GM18511 (cell line): ENCODE data around the gene QSOX1.
"Not testable (repeated sequence)": the region's sequence is repeated elsewhere in the genome, so short reads cannot be mapped to it uniquely, and the experiment has no call there.

Source experiments
- ATAC-seq: cut with Tn5 transposase; IDR thresholded peaks from one replicate; pipeline ENCODE4 v1.9.1; 2021; ENCODE audit warnings: mild to moderate bottlenecking, moderate library complexity; ENCODE audit not compliant: unreplicated experiment

QSOX1 gene, protein sequence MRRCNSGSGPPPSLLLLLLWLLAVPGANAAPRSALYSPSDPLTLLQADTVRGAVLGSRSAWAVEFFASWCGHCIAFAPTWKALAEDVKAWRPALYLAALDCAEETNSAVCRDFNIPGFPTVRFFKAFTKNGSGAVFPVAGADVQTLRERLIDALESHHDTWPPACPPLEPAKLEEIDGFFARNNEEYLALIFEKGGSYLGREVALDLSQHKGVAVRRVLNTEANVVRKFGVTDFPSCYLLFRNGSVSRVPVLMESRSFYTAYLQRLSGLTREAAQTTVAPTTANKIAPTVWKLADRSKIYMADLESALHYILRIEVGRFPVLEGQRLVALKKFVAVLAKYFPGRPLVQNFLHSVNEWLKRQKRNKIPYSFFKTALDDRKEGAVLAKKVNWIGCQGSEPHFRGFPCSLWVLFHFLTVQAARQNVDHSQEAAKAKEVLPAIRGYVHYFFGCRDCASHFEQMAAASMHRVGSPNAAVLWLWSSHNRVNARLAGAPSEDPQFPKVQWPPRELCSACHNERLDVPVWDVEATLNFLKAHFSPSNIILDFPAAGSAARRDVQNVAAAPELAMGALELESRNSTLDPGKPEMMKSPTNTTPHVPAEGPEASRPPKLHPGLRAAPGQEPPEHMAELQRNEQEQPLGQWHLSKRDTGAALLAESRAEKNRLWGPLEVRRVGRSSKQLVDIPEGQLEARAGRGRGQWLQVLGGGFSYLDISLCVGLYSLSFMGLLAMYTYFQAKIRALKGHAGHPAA

DNA sequence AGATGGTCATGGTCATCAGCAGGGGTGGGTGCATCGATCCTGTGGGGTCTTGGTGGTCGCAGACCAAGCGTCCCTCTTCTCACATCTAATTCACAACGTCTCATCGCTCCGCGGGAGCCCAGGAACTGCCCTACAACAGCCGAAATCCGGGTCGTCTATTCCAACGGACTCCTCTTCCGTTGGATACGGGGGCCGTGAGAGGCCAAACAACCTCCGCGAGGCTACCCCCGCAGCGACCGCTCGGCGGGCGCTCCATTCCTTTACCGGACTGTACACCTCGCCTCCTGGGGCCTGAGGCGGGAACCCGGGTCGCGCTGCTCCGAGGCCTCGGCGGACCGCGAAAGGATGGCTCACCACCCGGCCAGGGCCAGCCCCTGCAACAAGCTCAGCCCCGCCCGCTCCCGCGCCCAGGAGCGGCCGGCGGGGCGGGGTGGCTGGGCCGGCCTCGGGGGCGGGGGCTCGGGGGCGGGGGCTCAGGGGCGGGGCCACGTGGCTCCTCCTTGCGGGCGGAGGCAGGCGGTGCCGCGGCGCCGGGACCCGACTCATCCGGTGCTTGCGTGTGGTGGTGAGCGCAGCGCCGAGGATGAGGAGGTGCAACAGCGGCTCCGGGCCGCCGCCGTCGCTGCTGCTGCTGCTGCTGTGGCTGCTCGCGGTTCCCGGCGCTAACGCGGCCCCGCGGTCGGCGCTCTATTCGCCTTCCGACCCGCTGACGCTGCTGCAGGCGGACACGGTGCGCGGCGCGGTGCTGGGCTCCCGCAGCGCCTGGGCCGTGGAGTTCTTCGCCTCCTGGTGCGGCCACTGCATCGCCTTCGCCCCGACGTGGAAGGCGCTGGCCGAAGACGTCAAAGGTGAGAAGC lies at the start of gene QSOX1:
QSOX1 (plus strand) TSS at position 545 of the 857 bp plus-strand sequence; CDS start at position 584, 39 bp downstream.
- ATAC-seq, result peak; percentile 90

DNA sequence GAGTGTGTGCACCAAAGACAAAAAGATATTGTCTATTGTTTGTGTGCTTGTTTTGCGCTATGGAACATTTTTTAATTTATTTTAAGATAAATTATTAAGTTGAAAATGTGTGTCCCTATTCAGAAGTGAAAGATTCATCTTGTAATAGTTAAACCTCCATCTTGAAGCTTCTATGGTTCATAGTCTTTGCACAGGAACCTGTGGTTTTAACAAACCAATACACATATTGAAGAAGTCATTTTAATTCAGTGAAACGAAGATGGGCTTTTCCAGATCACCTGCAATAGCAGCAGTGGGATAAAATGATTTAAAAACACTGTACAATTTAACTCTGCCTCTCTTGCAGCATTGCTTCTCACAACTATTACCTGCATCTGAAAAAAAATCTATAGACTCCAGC lies 42.6 kb upstream of the QSOX1 start:
- ATAC-seq, result no peak

DNA sequence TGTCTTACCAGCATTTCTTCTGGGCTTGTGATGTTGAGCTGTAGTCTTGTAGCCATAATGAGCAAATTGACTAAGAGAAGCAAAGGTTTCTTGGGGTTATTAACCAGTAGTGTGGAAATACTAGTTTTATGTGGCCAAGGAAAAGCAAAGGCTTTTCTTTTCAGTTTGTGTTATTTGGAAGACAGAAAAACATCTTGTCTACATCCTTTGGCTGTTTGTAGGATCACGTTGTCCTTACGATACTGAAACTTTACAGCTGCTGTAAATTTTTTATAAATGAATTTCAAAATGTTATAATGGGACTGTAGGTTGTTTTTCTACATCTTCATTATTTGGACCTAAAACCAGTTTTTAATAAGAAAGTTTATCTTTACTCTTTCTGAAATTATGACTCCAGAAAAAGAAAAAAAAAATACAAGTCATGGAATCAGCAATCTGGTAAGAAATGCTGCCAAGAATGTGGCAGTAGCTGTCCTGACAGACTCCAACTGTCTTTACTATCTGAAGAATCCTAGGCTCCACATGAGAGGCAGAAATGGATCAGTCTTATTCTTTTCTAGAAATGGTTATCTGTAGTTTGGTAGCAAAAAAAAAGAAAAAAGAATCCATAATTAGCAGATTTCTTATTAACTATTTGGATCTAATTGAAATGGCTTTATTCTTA lies 41.6 kb upstream of the QSOX1 start:
- ATAC-seq, result no peak

DNA sequence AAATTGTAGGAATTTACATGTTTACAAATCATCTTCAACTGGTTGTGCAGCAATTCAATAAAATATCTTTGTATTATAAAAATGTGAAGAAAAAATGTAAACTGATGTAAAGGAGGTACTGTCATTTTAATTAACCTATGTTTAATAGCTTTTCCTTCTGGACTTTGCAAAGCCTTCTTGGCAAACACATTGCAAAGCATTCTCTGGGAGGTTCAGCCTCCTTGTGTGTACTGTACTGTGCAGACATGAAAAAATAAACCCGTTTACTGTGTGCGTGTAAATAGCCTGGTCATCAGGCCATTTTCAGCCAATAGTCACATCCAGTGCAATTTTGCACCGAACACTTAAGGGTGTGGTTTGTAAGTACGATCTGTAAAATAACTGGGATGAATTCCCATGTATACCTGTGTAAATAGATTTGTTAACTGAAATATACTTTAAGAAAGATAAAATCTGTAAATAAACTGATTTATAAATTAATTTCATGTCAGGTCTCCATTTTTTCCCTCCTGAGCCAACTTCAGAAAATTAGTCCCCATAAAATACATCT lies 40.2 kb upstream of the QSOX1 start:
- no peak for ATAC-seq

DNA sequence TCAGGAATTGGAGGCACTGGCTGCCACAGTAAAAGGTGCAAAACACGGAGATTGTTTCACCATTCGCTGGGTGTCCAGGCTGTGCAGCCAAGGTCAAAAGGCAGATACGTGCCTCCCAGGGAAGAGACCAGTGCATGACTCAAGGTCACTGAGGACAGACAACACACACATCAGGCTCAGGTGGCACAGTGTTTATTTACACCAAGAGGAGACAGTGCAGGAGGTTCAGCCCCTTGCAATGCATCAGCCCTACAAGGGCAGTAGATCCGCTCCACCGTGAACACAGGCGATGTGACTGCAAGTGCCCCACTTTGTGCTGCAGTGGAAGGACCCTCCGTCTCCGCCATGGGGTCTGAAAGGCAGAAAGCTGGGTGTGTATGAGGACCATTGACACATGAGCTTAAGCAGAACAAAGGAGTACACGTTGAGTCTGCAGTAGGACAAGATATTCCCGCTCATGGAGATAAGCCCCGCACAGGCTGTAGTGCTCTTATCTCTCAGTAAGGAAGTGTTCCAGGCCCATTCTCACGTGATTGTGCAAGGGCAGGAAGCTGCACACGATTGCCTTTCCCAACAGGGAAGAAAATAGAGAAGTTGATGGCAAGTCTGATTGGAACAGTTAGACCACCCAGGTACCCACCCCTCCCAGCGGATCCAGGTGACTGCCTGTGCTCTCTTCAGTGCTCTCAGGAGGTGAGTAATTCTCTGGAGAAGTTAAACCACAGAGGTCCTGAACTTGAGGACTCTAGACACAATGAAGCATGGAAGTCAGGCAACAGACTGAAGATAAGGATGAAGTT lies 37.5 kb upstream of the QSOX1 start:
- ATAC-seq, result no peak

DNA sequence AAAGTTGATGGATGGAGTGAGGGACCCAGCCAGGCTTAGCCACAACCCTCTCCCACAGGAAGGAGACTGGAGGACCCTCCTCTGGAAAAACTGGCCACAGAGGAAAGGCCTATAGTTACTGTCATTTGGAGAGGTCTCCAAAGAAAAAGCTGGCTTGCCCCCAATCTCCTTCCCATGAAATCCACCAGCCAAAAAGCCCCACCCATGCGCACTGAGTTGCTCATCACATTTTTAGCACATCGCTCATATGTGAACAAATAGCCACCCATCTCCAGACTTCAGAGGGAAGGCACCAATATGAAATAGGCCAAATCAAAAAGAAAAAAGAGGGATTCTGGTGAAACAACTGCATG lies 36.9 kb upstream of the QSOX1 start:
- no peak for ATAC-seq

DNA sequence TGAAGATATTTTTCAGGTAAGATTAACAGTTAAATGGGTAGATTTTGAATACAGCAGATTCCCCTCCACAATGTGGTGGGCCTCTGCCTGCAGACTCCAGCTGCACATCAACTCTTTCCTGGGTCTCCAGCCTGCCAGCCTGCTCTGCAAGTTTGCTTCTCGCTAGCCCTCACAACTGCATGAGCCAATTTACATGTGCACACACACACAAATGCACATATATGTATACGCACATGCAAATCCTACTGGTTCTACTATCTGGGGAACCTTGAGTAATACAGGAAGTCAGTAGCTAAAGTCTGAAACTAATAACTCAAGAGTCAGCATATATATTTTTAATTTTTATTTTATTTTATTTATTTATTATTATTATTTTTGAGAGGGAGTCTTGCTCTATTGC lies 34.8 kb upstream of the QSOX1 start:
- no peak for ATAC-seq

DNA sequence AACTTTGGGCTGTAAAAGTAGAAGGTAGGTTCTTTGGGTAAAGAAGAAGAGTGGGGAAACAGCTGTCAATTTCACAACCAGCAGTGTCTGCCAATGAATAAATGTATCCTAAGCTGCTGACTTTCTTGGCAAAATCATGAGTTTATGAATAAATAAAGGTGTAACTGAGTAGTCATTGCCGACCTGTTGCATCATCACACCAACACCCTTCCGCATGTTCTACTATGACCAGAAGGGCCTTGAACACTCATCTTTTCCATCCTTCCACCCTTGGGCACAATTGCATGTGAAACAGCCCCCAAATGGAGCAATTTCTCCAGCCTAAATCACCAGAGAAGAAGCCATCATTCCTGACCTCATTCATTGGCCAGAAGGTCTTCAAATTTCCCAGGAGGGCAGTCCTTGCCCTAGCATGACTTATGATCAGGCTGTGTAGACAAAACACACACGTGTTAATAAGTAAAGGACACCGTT lies 31.2 kb upstream of the QSOX1 start:
- no peak for ATAC-seq

DNA sequence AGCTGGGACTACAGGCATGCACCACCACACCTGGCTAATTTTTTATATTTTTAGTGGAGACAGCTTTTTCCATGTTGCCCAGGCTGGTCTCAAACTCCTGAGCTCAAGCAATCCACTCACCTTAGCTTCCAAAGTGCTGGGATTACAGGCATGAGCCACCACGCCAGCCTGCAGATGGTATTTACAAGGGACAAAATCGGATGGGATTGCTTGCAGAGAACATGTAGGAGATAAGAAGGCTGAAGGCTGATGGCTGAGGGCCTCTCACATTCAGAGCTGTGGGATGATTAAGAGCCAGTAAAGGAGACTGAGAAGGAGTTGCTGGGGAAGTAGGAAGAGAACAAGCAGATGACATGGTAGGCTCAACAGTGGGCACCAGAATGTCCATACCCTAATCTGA lies 24.0 kb upstream of the QSOX1 start:
- ATAC-seq, result no peak

DNA sequence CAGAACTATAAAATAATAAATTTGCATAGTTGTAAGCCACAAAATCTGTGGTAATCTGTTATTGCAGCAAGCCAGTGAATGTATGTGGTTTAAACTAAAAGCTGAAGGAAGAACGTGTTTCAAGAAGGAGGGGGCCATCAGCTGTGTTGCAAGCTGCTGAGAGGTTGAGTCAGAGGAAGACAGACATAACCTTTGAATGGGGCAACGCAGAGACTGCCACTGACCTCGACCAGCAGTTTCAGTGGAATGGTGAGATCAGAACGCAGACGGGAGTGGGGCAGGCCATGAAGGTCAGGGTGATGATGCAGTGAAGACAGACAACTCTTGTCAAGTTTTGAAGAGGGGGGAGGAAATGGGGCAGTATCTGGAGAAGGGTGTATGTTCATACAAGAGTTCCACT lies 23.2 kb upstream of the QSOX1 start:
- ATAC-seq, result no peak

DNA sequence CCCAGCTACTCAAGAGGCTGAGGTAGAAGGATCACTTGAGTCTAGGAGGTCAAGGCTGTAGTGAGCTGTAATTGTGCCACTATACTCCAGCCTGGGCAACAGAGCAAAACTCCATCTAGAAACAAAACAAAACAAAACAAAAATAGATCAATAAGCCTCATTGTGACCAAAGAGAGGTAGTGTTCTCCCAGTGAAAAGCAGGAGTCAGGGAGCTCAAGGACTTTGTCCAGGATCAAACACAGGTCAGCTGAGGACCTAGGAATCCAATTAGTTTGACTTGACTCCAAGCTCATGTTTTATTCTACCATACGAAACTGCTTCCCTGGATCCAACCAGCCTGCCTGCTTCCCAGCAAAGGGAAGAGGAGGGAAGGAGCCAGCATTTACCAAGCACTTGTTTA lies 21.5 kb upstream of the QSOX1 start:
- no peak for ATAC-seq

DNA sequence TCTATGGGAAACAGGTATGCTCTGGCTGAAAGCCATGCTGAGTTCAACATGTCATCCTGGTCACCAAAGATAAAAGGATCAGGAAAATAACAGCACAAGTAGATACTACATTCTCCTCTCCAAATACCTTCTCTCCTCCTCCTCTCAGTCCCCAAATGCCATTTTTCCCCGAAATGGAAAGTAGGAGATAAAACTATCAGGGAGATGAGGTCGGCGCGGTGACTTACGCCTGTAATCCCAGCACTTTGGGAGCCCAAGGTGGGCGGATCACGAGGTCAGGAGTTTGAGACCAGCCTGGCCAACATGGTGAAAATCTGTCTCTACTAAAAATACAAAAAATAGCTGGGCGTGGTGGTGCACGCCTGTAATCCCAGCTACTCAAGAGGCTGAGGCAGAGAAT lies 21.0 kb upstream of the QSOX1 start:
- not testable (repeated sequence) for ATAC-seq

DNA sequence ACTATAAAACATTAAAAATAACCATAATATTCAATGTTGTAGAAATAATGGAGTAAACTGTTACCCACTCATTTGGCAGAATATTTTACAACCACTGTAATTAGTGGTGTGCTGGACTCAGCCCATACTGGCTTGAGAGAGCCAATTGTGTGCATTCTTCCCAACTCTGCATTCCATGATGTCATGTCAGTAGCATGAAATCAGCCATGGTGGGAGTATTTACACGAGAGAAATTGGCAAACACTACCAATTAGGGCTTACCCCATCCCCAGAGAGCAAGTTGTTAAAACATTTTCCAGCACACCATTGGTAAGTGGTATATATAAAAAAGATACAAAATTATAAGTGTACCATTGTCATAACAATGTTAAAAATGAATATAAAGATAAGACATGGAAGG lies 19.1 kb upstream of the QSOX1 start:
- no peak for ATAC-seq

DNA sequence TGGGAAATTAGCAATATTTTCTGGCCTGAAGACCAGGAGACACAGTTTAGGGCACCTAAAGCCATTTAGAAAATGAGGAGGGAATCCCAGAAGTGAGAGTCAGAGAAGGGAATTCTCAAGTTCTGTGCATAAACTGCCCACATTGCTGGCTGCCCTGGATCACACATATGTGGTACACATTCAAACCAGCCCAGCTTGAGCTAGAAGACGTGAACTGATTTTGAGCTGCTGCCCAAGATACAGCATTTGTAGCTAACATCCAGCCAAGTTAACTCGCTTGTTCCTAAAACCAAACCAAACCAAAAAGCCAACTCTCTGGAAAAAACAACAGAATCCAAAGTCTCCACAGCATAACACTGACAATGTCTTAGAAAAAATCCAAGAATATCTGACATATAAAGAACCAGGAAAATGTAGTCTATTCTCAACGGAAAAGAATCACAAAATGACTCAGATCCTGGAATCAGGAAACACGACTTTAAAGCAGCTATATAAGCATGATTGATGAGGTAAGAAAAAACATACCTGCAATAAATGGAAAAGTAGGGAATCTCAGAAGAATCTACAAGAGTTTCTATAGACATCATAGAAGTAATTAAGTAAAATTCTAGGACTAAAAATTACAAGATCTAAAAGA lies 18.2 kb upstream of the QSOX1 start:
- ATAC-seq, result no peak

DNA sequence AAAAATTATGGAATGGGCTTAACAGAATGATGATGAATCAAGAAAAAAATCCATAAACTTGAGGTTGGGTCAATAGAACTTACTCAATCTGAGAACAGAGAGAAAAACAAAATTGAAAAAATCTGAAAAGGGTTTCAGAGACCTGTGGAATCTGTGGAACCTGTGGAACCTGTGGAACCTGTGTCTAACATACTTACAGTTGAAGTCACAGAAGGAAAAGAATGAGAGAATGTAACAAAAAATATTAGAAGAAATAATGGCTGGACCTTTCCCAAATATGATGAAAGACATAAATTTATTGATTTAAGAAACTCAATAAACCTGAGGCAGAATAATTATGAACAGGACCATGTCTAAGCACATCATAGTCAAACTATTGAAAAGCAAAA lies 17.7 kb upstream of the QSOX1 start:
- ATAC-seq, result no peak

DNA sequence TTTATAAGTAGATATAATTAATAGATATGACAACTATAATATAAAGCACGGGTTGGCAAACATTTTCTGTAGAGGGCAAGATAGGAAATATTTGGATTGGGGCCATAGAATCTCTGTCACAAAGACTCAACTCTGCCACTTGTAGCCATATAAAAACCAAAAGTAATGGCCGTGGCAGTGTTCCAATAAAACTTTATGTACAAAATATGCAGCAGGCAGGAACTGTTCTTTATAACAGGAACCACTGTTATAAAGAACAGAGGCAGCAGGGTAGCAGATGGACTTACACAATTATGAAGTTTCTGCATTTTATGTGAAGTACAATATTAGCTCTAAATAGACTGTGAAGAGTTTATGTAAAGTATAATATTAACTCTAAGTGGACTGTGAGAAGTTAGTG lies 16.9 kb upstream of the QSOX1 start:
- no peak for ATAC-seq

DNA sequence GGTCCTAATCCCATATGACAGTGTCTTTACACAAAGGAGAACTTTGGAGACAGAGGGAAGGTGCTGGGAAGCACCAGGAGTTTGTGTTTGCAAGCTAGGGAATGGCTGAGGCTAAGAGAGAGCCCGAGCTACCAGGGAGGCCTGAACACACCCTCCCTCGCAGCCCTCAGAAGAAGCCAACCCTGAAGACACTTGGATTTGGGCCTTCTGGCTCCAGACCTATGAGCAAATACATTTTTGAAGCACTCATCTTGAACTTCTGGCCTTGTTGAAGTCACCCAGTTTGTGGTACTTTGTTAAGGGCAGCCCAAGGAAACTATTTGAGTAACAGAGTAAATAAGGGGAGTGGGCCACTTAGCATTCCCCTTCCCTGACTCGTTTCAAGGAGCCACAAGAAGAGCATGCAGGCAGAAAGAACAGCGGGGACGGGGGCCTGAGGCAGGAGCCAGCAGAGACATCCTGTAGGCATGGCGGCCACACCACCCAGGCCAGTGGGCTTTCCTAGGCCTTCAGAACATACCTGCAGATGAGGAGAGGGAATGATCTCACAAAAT lies 13.2 kb upstream of the QSOX1 start:
- no peak for ATAC-seq

DNA sequence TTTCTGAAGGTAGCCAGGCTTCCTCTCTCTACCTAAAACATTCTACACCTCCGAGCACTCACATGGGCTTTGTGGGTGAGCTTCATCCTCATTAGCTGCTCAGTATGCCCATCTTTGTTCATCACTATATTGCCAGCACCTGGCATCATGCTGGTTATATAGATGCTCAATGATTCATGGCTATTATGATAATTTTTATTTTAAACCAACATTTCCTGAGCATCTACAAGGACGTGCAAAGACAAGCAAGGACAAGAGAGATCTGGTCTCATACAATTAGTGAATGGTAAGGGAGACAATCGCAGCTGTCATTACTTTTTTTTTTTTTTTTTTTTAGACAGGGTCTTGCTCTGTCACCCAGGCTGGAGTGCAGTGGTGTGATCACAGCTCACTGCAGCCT lies 11.3 kb upstream of the QSOX1 start:
- ATAC-seq, result no peak
